Measurements from ENCODE around the gene ACAD10. TPM values are rescaled to one million over a fixed set of nuclear protein-coding genes. Genes with fewer than 3 reads are reported as not detected.

Gene ACAD10
- total and polyA plus RNA-seq, 2 of the 13 experiments (the other 11 are each of a cell fraction or from before 2014, with no cell fraction given), result 15.2 to 16.3 TPM

DNA sequence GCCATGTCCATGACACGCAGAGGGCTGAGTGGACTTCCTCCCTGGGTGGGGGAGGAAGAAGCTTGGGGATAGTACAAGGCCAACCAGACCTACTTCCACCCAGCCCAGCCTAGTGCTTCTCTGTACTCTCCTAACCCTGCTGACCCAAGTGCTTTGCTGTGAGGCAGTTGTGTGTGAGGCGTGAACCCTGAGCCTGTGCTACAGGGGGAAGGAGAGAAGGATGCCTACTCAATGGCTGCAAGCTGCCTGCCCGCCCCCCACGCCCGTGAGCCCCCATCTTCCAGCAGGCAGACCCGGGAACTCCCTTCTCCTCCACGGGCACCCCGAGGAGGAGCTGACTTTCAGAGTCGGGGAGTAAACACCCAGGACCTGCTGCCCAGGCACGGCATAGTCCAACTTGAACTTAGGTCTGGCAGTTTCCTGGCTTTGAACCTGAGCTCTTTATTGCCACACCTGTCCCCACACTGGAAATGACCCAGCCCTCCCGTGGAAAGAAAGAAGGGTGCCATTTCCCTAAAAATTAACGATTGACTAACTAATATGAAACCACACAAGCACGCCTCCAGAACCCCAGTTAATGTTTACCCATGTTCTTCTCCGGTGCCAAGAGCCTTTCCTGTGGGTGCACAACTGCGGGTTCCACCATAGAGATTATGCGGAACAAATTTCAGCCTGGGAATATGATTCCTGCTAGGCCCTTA is 91.6 kb downstream of the ACAD10 start (continued):
- TF ChIP-seq, protein P1, sequence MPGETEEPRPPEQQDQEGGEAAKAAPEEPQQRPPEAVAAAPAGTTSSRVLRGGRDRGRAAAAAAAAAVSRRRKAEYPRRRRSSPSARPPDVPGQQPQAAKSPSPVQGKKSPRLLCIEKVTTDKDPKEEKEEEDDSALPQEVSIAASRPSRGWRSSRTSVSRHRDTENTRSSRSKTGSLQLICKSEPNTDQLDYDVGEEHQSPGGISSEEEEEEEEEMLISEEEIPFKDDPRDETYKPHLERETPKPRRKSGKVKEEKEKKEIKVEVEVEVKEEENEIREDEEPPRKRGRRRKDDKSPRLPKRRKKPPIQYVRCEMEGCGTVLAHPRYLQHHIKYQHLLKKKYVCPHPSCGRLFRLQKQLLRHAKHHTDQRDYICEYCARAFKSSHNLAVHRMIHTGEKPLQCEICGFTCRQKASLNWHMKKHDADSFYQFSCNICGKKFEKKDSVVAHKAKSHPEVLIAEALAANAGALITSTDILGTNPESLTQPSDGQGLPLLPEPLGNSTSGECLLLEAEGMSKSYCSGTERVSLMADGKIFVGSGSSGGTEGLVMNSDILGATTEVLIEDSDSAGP (CRISPR knock-in tag; IDR thresholded peaks at IDR 0.05; ENCODE audit: borderline replicate concordance), result peak; percentile 39; the same call in 1 of the 2 replicates
- no peak for TF ChIP-seq ATF4 (CRISPR knock-in tag; IDR thresholded peaks at IDR 0.05)
- TF ChIP-seq SNAPC5 (CRISPR knock-in tag; IDR thresholded peaks at IDR 0.05; ENCODE audit: borderline replicate concordance), result no peak
- TF ChIP-seq KAT2B (IDR thresholded peaks at IDR 0.05; ENCODE audit: borderline replicate concordance, low read depth, low read length), result no peak
- no peak for TF ChIP-seq TP53 (CRISPR knock-in tag; conservative IDR thresholded peaks at IDR 0.05)
- TF ChIP-seq, protein P2, sequence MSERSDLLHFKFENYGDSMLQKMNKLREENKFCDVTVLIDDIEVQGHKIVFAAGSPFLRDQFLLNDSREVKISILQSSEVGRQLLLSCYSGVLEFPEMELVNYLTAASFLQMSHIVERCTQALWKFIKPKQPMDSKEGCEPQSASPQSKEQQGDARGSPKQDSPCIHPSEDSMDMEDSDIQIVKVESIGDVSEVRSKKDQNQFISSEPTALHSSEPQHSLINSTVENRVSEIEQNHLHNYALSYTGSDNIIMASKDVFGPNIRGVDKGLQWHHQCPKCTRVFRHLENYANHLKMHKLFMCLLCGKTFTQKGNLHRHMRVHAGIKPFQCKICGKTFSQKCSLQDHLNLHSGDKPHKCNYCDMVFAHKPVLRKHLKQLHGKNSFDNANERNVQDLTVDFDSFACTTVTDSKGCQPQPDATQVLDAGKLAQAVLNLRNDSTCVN (CRISPR knock-in tag; IDR thresholded peaks at IDR 0.05; ENCODE audit: borderline replicate concordance), result no peak; the same call in none of the 2 replicates
- TF ChIP-seq, protein P3, sequence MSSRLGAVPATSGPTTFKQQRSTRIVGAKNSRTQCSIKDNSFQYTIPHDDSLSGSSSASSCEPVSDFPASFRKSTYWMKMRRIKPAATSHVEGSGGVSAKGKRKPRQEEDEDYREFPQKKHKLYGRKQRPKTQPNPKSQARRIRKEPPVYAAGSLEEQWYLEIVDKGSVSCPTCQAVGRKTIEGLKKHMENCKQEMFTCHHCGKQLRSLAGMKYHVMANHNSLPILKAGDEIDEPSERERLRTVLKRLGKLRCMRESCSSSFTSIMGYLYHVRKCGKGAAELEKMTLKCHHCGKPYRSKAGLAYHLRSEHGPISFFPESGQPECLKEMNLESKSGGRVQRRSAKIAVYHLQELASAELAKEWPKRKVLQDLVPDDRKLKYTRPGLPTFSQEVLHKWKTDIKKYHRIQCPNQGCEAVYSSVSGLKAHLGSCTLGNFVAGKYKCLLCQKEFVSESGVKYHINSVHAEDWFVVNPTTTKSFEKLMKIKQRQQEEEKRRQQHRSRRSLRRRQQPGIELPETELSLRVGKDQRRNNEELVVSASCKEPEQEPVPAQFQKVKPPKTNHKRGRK (CRISPR knock-in tag; IDR thresholded peaks at IDR 0.05), result no peak
- no peak for TF ChIP-seq ZNF839 (CRISPR knock-in tag; IDR thresholded peaks at IDR 0.05; ENCODE audit: borderline replicate concordance)
- TF ChIP-seq ARNTL (CRISPR knock-in tag; IDR thresholded peaks at IDR 0.05), result no peak
- no peak for TF ChIP-seq ZBTB39 (CRISPR knock-in tag; IDR thresholded peaks at IDR 0.05)
- TF ChIP-seq ZNF382 (CRISPR knock-in tag; IDR thresholded peaks at IDR 0.05; ENCODE audit: borderline replicate concordance), result no peak
- TF ChIP-seq ZMAT5 (CRISPR knock-in tag; IDR thresholded peaks at IDR 0.05; ENCODE audit: borderline replicate concordance, low read depth), result no peak
- TF ChIP-seq DMAP1 (CRISPR knock-in tag; IDR thresholded peaks at IDR 0.05), result peak; percentile 65; the same call in 1 of the 2 replicates
- TF ChIP-seq NAIF1 (CRISPR knock-in tag; IDR thresholded peaks at IDR 0.05; ENCODE audit: borderline replicate concordance), result no peak

All from HepG2 (cell line).